IMR-90 (cell line): ENCODE data around the gene GABRB1. TPM values are rescaled to one million over a fixed set of nuclear protein-coding genes. Genes with fewer than 3 reads are reported as not detected.

Experiments
- ATAC-seq: fragments of 200-7000 bp; cut with Tn5 transposase; 2 replicates; pipeline ENCODE4 v1.9.1; 2020; ENCODE audit warnings: low read depth, mild to moderate bottlenecking, moderate library complexity
- BruUV-seq: library from RNA; stranded (reverse); fragments of 400-500 nt; replicated peaks from 2 replicates; lab custom pipeline; 2021; lab: Mats Ljungman, UMichigan
- CTCF ChIA-PET: fragments of 300-600 bp; formaldehyde crosslinking; extraction: SDS; loops from one replicate; lab custom pipeline; 2021; ENCODE audit warnings: antibody characterized with exemption; lab: Yijun Ruan, JAX
- POLR2A ChIA-PET: fragments of 300-600 bp; sonication (Branson Sonifier 250); formaldehyde crosslinking; loops from one replicate; lab custom pipeline; 2022; ENCODE audit warnings: antibody characterized with exemption; ENCODE audit not compliant: unreplicated experiment; lab: Charles Lee
- DNase-seq: peaks from one replicate; pipeline ENCODE4 v3.0.0; 2013
- H2AFZ ChIP-seq: replicated peaks from 2 replicates; pipeline ENCODE3; 2013; ENCODE audit warnings: low read length, mild to moderate bottlenecking; ENCODE audit not compliant: poor library complexity
- H2AK5ac ChIP-seq: 2 replicates; pipeline ENCODE4 v1.6.1; 2013; ENCODE audit warnings: low read depth, low read length, inconsistent platforms
- H2AK9ac ChIP-seq: replicated peaks from 2 replicates; pipeline ENCODE3; 2013; ENCODE audit warnings: mild to moderate bottlenecking, low read depth, low read length, moderate library complexity; ENCODE audit not compliant: poor library complexity
- H2BK120ac ChIP-seq: 2 replicates; pipeline ENCODE4 v1.6.1; 2013; ENCODE audit warnings: low read depth, low read length, inconsistent platforms
- H2BK15ac ChIP-seq: 3 replicates; pipeline ENCODE4 v1.6.1; 2013; ENCODE audit warnings: low read depth, low read length, inconsistent platforms
- H2BK20ac ChIP-seq: 2 replicates; pipeline ENCODE4 v1.6.1; 2013; ENCODE audit warnings: low read depth, mild to moderate bottlenecking, inconsistent platforms, low read length, moderate library complexity
- H2BK5ac ChIP-seq: 2 replicates; pipeline ENCODE4 v1.6.1; 2013; ENCODE audit warnings: mild to moderate bottlenecking, low read depth, low read length, inconsistent platforms; ENCODE audit not compliant: poor library complexity, severe bottlenecking
- H3K14ac ChIP-seq: replicated peaks from 2 replicates; pipeline ENCODE4 v1.6.1; 2013; ENCODE audit warnings: low read depth, low read length, inconsistent platforms
- H3K18ac ChIP-seq: 2 replicates; pipeline ENCODE4 v1.6.1; 2013; ENCODE audit warnings: low read depth, low read length, control low read depth
- H3K23ac ChIP-seq: 2 replicates; pipeline ENCODE4 v1.6.1; 2013; ENCODE audit warnings: low read depth, low read length, inconsistent platforms
- H3K27ac ChIP-seq: 2 replicates; pipeline ENCODE4 v1.5.1; 2013; ENCODE audit warnings: mild to moderate bottlenecking, control low read depth, low read length; ENCODE audit not compliant: insufficient read depth
- H3K27me3 ChIP-seq: 2 replicates; pipeline ENCODE4 v1.6.1; 2013; ENCODE audit warnings: low read length; ENCODE audit not compliant: control insufficient read depth, insufficient read depth
- H3K36me3 ChIP-seq: 2 replicates; pipeline ENCODE4 v1.6.1; 2013; ENCODE audit warnings: low read length, mixed read lengths; ENCODE audit not compliant: control insufficient read depth, insufficient read depth
- H3K4ac ChIP-seq: 2 replicates; pipeline ENCODE4 v1.6.1; 2013; ENCODE audit warnings: low read depth, low read length, inconsistent platforms
- H3K4me1 ChIP-seq: 2 replicates; pipeline ENCODE4 v1.6.1; 2013; ENCODE audit warnings: low read length, mixed read lengths; ENCODE audit not compliant: control insufficient read depth, insufficient read depth
- H3K4me2 ChIP-seq: 2 replicates; pipeline ENCODE4 v1.6.1; 2013; ENCODE audit warnings: low read depth, mild to moderate bottlenecking, control low read depth, low read length, moderate library complexity
- H3K4me3 ChIP-seq: 2 replicates; pipeline ENCODE4 v1.5.1; 2013; ENCODE audit warnings: low read depth, mild to moderate bottlenecking, control low read depth, low read length, moderate library complexity; ENCODE audit not compliant: insufficient read depth
- H3K56ac ChIP-seq: 2 replicates; pipeline ENCODE4 v1.6.1; 2013; ENCODE audit warnings: low read length, inconsistent platforms; ENCODE audit not compliant: insufficient read depth; ENCODE audit errors: extremely low read depth
- H3K79me1 ChIP-seq, 2 experiments: 2 replicates each; pipeline ENCODE4 v1.6.1; 2013; ENCODE audit warnings: low read length in 2 of 2, inconsistent platforms in 1 of 2, low read depth in 1 of 2
- H3K9ac ChIP-seq: 2 replicates; pipeline ENCODE4 v1.6.1; 2013; ENCODE audit warnings: low read depth, low read length, control low read depth
- H3K9me1 ChIP-seq: 2 replicates; pipeline ENCODE4 v1.6.1; 2013; ENCODE audit warnings: low read length, inconsistent platforms; ENCODE audit not compliant: insufficient read depth
- H3K9me3 ChIP-seq: 2 replicates; pipeline ENCODE4 v1.6.1; 2013; ENCODE audit warnings: low read length; ENCODE audit not compliant: control insufficient read depth, insufficient read depth
- H4K20me1 ChIP-seq: 2 replicates; pipeline ENCODE4 v1.6.1; 2013; ENCODE audit warnings: low read length, inconsistent platforms; ENCODE audit not compliant: insufficient read depth
- H4K5ac ChIP-seq: 2 replicates; pipeline ENCODE4 v1.6.1; 2013; ENCODE audit warnings: mild to moderate bottlenecking, low read depth, low read length, control low read depth
- H4K8ac ChIP-seq, 2 experiments: 2 replicates each; pipeline ENCODE4 v1.6.1; 2013; ENCODE audit warnings: low read depth in 2 of 2, low read length in 2 of 2, control low read depth in 1 of 2, inconsistent platforms in 1 of 2
- H4K91ac ChIP-seq: 2 replicates; pipeline ENCODE4 v1.6.1; 2013; ENCODE audit warnings: low read depth, low read length, inconsistent platforms; ENCODE audit not compliant: insufficient read depth
- BHLHE40 ChIP-seq: fragments of 150-350 bp; IDR thresholded peaks from 2 replicates; pipeline ENCODE4 v1.6.1; 2016; ENCODE audit warnings: mild to moderate bottlenecking, low read depth, low read length
- CEBPB ChIP-seq: IDR thresholded peaks from 2 replicates; pipeline ENCODE4 v1.6.1; 2012; ENCODE audit warnings: low read depth, low read length, improper control_type of control experiment
- CHD1 ChIP-seq: IDR thresholded peaks from 2 replicates; pipeline ENCODE4 v1.6.1; 2012; ENCODE audit warnings: low read depth, low read length, improper control_type of control experiment
- FOS ChIP-seq: fragments of 150-350 bp; IDR thresholded peaks from 2 replicates; pipeline ENCODE4 v1.6.1; 2016; ENCODE audit warnings: low read depth, low read length
- MAFK ChIP-seq: IDR thresholded peaks from 2 replicates; pipeline ENCODE4 v1.6.1; 2012; ENCODE audit warnings: low read depth, low read length, improper control_type of control experiment
- MAZ ChIP-seq: IDR thresholded peaks from 2 replicates; pipeline ENCODE4 v1.6.1; 2012; ENCODE audit warnings: low read depth, mild to moderate bottlenecking, low read length, improper control_type of control experiment, moderate library complexity, borderline replicate concordance
- MXI1 ChIP-seq: IDR thresholded peaks from 2 replicates; pipeline ENCODE4 v1.6.1; 2012; ENCODE audit warnings: low read depth, mild to moderate bottlenecking, low read length, moderate library complexity, borderline replicate concordance
- NFE2L2 ChIP-seq: fragments of 150-350 bp; IDR thresholded peaks from 2 replicates; pipeline ENCODE4 v1.6.1; 2016; ENCODE audit warnings: low read depth, mild to moderate bottlenecking, low read length
- POLR2A ChIP-seq: IDR thresholded peaks from 2 replicates; pipeline ENCODE4 v1.6.1; 2012; ENCODE audit warnings: mild to moderate bottlenecking, low read depth, low read length
- RAD21 ChIP-seq: IDR thresholded peaks from 2 replicates; pipeline ENCODE4 v1.6.1; 2012; ENCODE audit warnings: low read length, improper control_type of control experiment
- RCOR1 ChIP-seq: IDR thresholded peaks from 2 replicates; pipeline ENCODE4 v1.6.1; 2012; ENCODE audit warnings: mild to moderate bottlenecking, low read length, improper control_type of control experiment; ENCODE audit not compliant: insufficient replicate concordance
- RFX5 ChIP-seq: IDR thresholded peaks from 2 replicates; pipeline ENCODE4 v1.8.0; 2012; ENCODE audit warnings: low read depth, mild to moderate bottlenecking, low read length, moderate library complexity
- SMC3 ChIP-seq: fragments of 150-350 bp; IDR thresholded peaks from 2 replicates; pipeline ENCODE4 v1.6.1; 2016; ENCODE audit warnings: low read depth, mild to moderate bottlenecking, antibody characterized with exemption, low read length, moderate library complexity
- WGBS, 2 experiments: methylation state at CpG; one replicate each; pipeline versions ENCODE4 v1.1.5 to v1.1.7; 2013; ENCODE audit warnings: missing lambda C conversion rate in 2 of 2; ENCODE audit not compliant: insufficient read length in 1 of 2; ENCODE audit errors: extremely low coverage in 2 of 2; 5-methylcytosine and 5-hydroxymethylcytosine counted together
- dilution Hi-C: fragments of 300-500 bp; cut with HindIII; formaldehyde crosslinking; loops from one replicate; pipeline ENCODE4 v1.14.3; 2018; ENCODE audit warnings: low sequenced_read_pairs; ENCODE audit not compliant: unreplicated experiment
- in situ Hi-C: fragments of 300-500 bp; cut with MboI; formaldehyde crosslinking; loops from 3 replicates; pipeline ENCODE4 v1.14.3; 2019; ENCODE audit warnings: low sequenced_read_pairs, inconsistent platforms, mixed read lengths
- intact Hi-C: fragments of 100-400 bp; cut with micrococcal nuclease; formaldehyde crosslinking; loops from 2 replicates; pipeline ENCODE4 v1.10.0; 2022
- polyA plus RNA-seq, 3 experiments: library from polyadenylated mRNA; depleted of rRNA; stranded (reverse); fragments of >200 nt; gene quantifications; 2 replicates each; pipeline ENCODE4 v1.2.3, GENCODE V29; 2012; ENCODE audit warnings: low replicate concordance in 1 of 3
- total RNA-seq: library from RNA; depleted of rRNA; stranded (reverse); fragments of >200 nt; gene quantifications from 2 replicates; pipeline ENCODE4 v1.2.3, GENCODE V29; 2012
- TF ChIP-seq, protein P1 (sequence below): conservative IDR thresholded peaks from 2 replicates; pipeline ENCODE4 v1.5.1; 2012; ENCODE audit warnings: mild to moderate bottlenecking, low read depth, low read length, improper control_type of control experiment
- TF ChIP-seq, protein P2 (sequence below): fragments of 150-350 bp; IDR thresholded peaks from 2 replicates; pipeline ENCODE4 v1.6.1; 2017; ENCODE audit warnings: mild to moderate bottlenecking, antibody characterized with exemption, low read length, low read depth
- TF ChIP-seq, protein P3 (sequence below): fragments of 150-350 bp; IDR thresholded peaks from 2 replicates; pipeline ENCODE4 v1.6.1; 2016; ENCODE audit warnings: low read depth, mild to moderate bottlenecking, low read length, moderate library complexity, borderline replicate concordance

Gene GABRB1
- total and polyA plus RNA-seq, 2 of the 4 experiments (the other 2 are of a cell fraction): 4.7 to 16.1 TPM

DNA sequence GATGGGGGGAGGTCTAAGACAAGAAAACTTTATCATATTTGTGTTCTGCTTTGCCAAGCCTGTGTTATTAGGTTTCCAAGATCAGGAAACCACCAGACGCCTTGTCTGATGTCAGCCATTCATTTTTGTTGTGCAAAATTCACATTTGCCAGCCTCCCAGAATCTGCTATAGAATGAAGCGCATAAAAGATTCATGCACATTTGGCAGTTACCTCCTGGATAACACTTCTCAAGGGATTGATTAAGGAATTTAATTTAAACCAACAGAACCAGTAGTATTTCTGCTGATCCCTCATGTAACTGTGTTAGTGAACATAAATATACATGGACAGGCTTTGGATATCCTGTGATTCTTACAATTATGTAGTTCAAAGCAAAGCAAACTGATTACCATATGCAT, 244.2 kb downstream of the GABRB1 start:
- Histone ChIP-seq H3K56ac (no peak overlapping the region), H2BK120ac (no peak overlapping the region), H3K14ac (no peak overlapping the region), H3K27ac (no peak overlapping the region), H2BK5ac (no peak overlapping the region), H3K23ac (no peak overlapping the region), H3K9me1 (no peaks in the 10 kb centered on the region; the same call in 1 of the 2 replicates), H3K4me1 (no peaks in the 10 kb centered on the region), H3K79me1 (no peaks in the 10 kb centered on the region), H3K9me3 (no peaks in the 10 kb centered on the region), H3K4ac (no peak overlapping the region), H2AK5ac (no peak overlapping the region), H4K5ac (no peak overlapping the region), H2BK15ac (no peak overlapping the region), H2AFZ (no peak overlapping the region), H3K36me3 (no peaks in the 10 kb centered on the region), H3K4me3 (no peak overlapping the region), H3K18ac (no peak overlapping the region), H2BK20ac (no peak overlapping the region), H2AK9ac (no peak overlapping the region), H4K91ac (no peak overlapping the region), H3K27me3 (no peaks in the 10 kb centered on the region), H4K8ac (no peak overlapping the region), H4K20me1 (no peaks in the 10 kb centered on the region), H3K4me2 (no peak overlapping the region), H3K9ac (no peak overlapping the region)
- POLR2A ChIA-PET: no interaction called here
- DNase-seq: no peak
- no CpG with 5 or more reads among the region's 2 CpGs for WGBS, 2 experiments
- intact Hi-C loops: no loop called here
- TF ChIP-seq NFE2L2: no peak
- no peak for TF ChIP-seq RCOR1
- no peak for TF ChIP-seq CHD1
- TF ChIP-seq, protein P1, sequence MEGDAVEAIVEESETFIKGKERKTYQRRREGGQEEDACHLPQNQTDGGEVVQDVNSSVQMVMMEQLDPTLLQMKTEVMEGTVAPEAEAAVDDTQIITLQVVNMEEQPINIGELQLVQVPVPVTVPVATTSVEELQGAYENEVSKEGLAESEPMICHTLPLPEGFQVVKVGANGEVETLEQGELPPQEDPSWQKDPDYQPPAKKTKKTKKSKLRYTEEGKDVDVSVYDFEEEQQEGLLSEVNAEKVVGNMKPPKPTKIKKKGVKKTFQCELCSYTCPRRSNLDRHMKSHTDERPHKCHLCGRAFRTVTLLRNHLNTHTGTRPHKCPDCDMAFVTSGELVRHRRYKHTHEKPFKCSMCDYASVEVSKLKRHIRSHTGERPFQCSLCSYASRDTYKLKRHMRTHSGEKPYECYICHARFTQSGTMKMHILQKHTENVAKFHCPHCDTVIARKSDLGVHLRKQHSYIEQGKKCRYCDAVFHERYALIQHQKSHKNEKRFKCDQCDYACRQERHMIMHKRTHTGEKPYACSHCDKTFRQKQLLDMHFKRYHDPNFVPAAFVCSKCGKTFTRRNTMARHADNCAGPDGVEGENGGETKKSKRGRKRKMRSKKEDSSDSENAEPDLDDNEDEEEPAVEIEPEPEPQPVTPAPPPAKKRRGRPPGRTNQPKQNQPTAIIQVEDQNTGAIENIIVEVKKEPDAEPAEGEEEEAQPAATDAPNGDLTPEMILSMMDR: no peak
- TF ChIP-seq MXI1: no peak
- no peak for TF ChIP-seq BHLHE40
- TF ChIP-seq, protein P2, sequence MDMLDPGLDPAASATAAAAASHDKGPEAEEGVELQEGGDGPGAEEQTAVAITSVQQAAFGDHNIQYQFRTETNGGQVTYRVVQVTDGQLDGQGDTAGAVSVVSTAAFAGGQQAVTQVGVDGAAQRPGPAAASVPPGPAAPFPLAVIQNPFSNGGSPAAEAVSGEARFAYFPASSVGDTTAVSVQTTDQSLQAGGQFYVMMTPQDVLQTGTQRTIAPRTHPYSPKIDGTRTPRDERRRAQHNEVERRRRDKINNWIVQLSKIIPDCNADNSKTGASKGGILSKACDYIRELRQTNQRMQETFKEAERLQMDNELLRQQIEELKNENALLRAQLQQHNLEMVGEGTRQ: no peak
- no peak for TF ChIP-seq RAD21
- TF ChIP-seq CEBPB: no peak
- TF ChIP-seq SMC3: no peak
- TF ChIP-seq POLR2A: no peak
- TF ChIP-seq MAFK: no peak
- TF ChIP-seq RFX5: no peak
- no peak for TF ChIP-seq MAZ
- TF ChIP-seq FOS: no peak
- TF ChIP-seq, protein P3, sequence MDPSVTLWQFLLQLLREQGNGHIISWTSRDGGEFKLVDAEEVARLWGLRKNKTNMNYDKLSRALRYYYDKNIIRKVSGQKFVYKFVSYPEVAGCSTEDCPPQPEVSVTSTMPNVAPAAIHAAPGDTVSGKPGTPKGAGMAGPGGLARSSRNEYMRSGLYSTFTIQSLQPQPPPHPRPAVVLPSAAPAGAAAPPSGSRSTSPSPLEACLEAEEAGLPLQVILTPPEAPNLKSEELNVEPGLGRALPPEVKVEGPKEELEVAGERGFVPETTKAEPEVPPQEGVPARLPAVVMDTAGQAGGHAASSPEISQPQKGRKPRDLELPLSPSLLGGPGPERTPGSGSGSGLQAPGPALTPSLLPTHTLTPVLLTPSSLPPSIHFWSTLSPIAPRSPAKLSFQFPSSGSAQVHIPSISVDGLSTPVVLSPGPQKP: no peak
- CTCF ChIA-PET: interaction anchor here (1.8 kb wide), 1 partner anchor 9 kb away, joined by 6 read pairs; no protein-coding TSS in a partner anchor
- no TSS peak for BruUV-seq
- dilution Hi-C loops: no loop called here
- in situ Hi-C loops: no loop called here
- no peak for ATAC-seq
